SJSA1 (cell line): ENCODE data around the gene COA7. TPM values are rescaled to one million over a fixed set of nuclear protein-coding genes. Genes with fewer than 3 reads are reported as not detected.

Source experiments
- DNase-seq, 2 experiments: peaks; one replicate each; pipeline ENCODE4 v3.0.0-alpha.2; 2015 to 2020; ENCODE audit warnings: low spot score in 2 of 2, low read depth in 1 of 2
- H3K27ac ChIP-seq: fragments of 250-450 bp; sonication (Bioruptor Pico); 2 replicates; pipeline ENCODE4 v1.5.1; 2020; ENCODE audit warnings: mild to moderate bottlenecking, moderate library complexity
- H3K27me3 ChIP-seq: fragments of 250-450 bp; sonication (Bioruptor Pico); replicated peaks from 2 replicates; pipeline ENCODE4 v1.5.1; 2020; ENCODE audit warnings: mild to moderate bottlenecking, moderate library complexity
- H3K36me3 ChIP-seq: fragments of 250-450 bp; sonication (Bioruptor Pico); 2 replicates; pipeline ENCODE4 v1.5.1; 2020; ENCODE audit warnings: mild to moderate bottlenecking
- H3K4me1 ChIP-seq: fragments of 250-450 bp; sonication (Bioruptor Pico); replicated peaks from 2 replicates; pipeline ENCODE4 v1.6.1; 2021; ENCODE audit warnings: mild to moderate bottlenecking
- H3K4me3 ChIP-seq: fragments of 250-450 bp; sonication (Bioruptor Pico); 2 replicates; pipeline ENCODE4 v1.5.1; 2020; ENCODE audit warnings: mild to moderate bottlenecking
- H3K9me3 ChIP-seq: fragments of 250-450 bp; sonication (Bioruptor Pico); replicated peaks from 2 replicates; pipeline ENCODE4 v1.5.1; 2020; ENCODE audit warnings: mild to moderate bottlenecking
- total RNA-seq: library from RNA; depleted of rRNA; stranded (reverse); fragments of >200 nt; shearing (Covaris generic); gene quantifications from 2 replicates; pipeline ENCODE4 v1.2.3, GENCODE V29; 2014; rRNA removed

The COA7 gene
- total RNA-seq, 1 experiment from 2014 or later, result 9.4 TPM

- no peaks in the 10 kb centered on the region for H3K36me3 ChIP-seq
- H3K9me3 ChIP-seq, result no peaks in the 10 kb centered on the region
- DNase-seq, result no peak
- H3K27ac ChIP-seq, result no peak overlapping the region
- peaks cover 45% of the 10 kb centered on the region for H3K4me1 ChIP-seq
- H3K4me3 ChIP-seq, result no peak overlapping the region
- no peaks in the 10 kb centered on the region for H3K27me3 ChIP-seq
Measured at GRCh38 chr1:52657702-52658101, 40.4 kb downstream of the COA7 start.

GRCh38 chr1:52654063-52654462, 44.1 kb downstream of the COA7 start:
- no peaks in the 10 kb centered on the region for H3K27me3 ChIP-seq
- no peaks in the 10 kb centered on the region for H3K36me3 ChIP-seq
- peaks cover 9% of the 10 kb centered on the region for H3K4me1 ChIP-seq
- H3K4me3 ChIP-seq, result no peak overlapping the region
- no peaks in the 10 kb centered on the region for H3K9me3 ChIP-seq
- no peak for DNase-seq
- H3K27ac ChIP-seq, result no peak overlapping the region

GRCh38 chr1:52653207-52653849, 44.8 kb downstream of the COA7 start:
- Histone ChIP-seq H3K4me3 (no peak overlapping the region), H3K27ac (no peak overlapping the region), H3K4me1 (peaks cover 2% of the 10 kb centered on the region), H3K27me3 (no peaks in the 10 kb centered on the region), H3K36me3 (no peaks in the 10 kb centered on the region), H3K9me3 (no peaks in the 10 kb centered on the region)
- no peak for DNase-seq

GRCh38 chr1:52651904-52652303, 46.2 kb downstream of the COA7 start:
- H3K4me3 ChIP-seq, result no peak overlapping the region
- no peaks in the 10 kb centered on the region for H3K36me3 ChIP-seq
- no peak for DNase-seq
- H3K27ac ChIP-seq, result no peak overlapping the region
- H3K9me3 ChIP-seq, result no peaks in the 10 kb centered on the region
- H3K4me1 ChIP-seq, result no peaks in the 10 kb centered on the region
- no peaks in the 10 kb centered on the region for H3K27me3 ChIP-seq

- Histone ChIP-seq H3K27ac (no peak overlapping the region), H3K27me3 (no peaks in the 10 kb centered on the region), H3K4me1 (no peaks in the 10 kb centered on the region), H3K4me3 (no peak overlapping the region), H3K9me3 (no peaks in the 10 kb centered on the region), H3K36me3 (no peaks in the 10 kb centered on the region)
- no peak for DNase-seq
Measured at GRCh38 chr1:52645261-52645660, 52.9 kb downstream of the COA7 start.

GRCh38 chr1:52641307-52641706, 56.8 kb downstream of the COA7 start:
- no peak for DNase-seq
- no peak overlapping the region for H3K27ac ChIP-seq
- no peaks in the 10 kb centered on the region for H3K36me3 ChIP-seq
- H3K27me3 ChIP-seq, result no peaks in the 10 kb centered on the region
- peaks cover 21% of the 10 kb centered on the region for H3K4me1 ChIP-seq
- no peak overlapping the region for H3K4me3 ChIP-seq
- H3K9me3 ChIP-seq, result no peaks in the 10 kb centered on the region

GRCh38 chr1:52640697-52641096, 57.5 kb downstream of the COA7 start:
- Histone ChIP-seq H3K4me3 (no peak overlapping the region), H3K27ac (no peak overlapping the region), H3K9me3 (no peaks in the 10 kb centered on the region), H3K27me3 (no peaks in the 10 kb centered on the region), H3K36me3 (no peaks in the 10 kb centered on the region), H3K4me1 (peaks cover 22% of the 10 kb centered on the region)
- DNase-seq, result no peak

- no peak for DNase-seq
- Histone ChIP-seq H3K4me3 (no peak overlapping the region), H3K27me3 (no peaks in the 10 kb centered on the region), H3K9me3 (no peaks in the 10 kb centered on the region), H3K27ac (no peak overlapping the region), H3K36me3 (no peaks in the 10 kb centered on the region), H3K4me1 (peaks cover 27% of the 10 kb centered on the region)
Measured at GRCh38 chr1:52637946-52638345, 60.2 kb downstream of the COA7 start.

- H3K4me3 ChIP-seq, result no peak overlapping the region
- H3K4me1 ChIP-seq, result peaks cover 31% of the 10 kb centered on the region
- H3K27ac ChIP-seq, result no peak overlapping the region
- H3K27me3 ChIP-seq, result no peaks in the 10 kb centered on the region
- no peak for DNase-seq
- no peaks in the 10 kb centered on the region for H3K9me3 ChIP-seq
- no peaks in the 10 kb centered on the region for H3K36me3 ChIP-seq
Measured at GRCh38 chr1:52636721-52637695, 61.1 kb downstream of the COA7 start.

GRCh38 chr1:52635321-52636089, 62.6 kb downstream of the COA7 start:
- H3K9me3 ChIP-seq, result no peaks in the 10 kb centered on the region
- no peaks in the 10 kb centered on the region for H3K36me3 ChIP-seq
- peaks cover 44% of the 10 kb centered on the region for H3K4me1 ChIP-seq
- no peak overlapping the region for H3K27ac ChIP-seq
- H3K27me3 ChIP-seq, result no peaks in the 10 kb centered on the region
- DNase-seq, result no peak
- no peak overlapping the region for H3K4me3 ChIP-seq

Other genes with a start within 250 kb of the COA7 start
- 25.3 and 28.2 TPM in 2 replicates for gene TUT4, start 145.3 kb downstream of the COA7 start, total RNA-seq
- 22.6 and 57.5 TPM in 2 replicates for gene GPX7, start 96.0 kb downstream of the COA7 start, total RNA-seq
- gene SHISAL2A, start 65.2 kb downstream of the COA7 start, total RNA-seq, result not detected in 2 replicates
- 21.2 and 37.7 TPM in 2 replicates for gene ZYG11B, start 28.1 kb upstream of the COA7 start, total RNA-seq
- 1.2 and 2.1 TPM in 2 replicates for gene ZYG11A, start 144.4 kb upstream of the COA7 start, total RNA-seq
- gene ECHDC2, start 223.4 kb upstream of the COA7 start, total RNA-seq, result 4.8 and 5.4 TPM in 2 replicates
- gene SCP2, start 228.9 kb upstream of the COA7 start, total RNA-seq, result 224 and 288 TPM in 2 replicates